NB4 (cell line): ENCODE data around the gene ACP5.

Source experiments
- MYC ChIP-seq: IDR thresholded peaks from 2 replicates; pipeline ENCODE4 v1.6.1; 2011; ENCODE audit warnings: low read depth, low read length
- POLR2A ChIP-seq: IDR thresholded peaks from 2 replicates; pipeline ENCODE4 v1.6.1; 2011; ENCODE audit warnings: mild to moderate bottlenecking; ENCODE audit not compliant: insufficient read length; ENCODE audit errors: extremely low read depth
- TF ChIP-seq, protein P1 (sequence below): IDR thresholded peaks from one replicate; pipeline ENCODE4 v1.5.1; 2012; ENCODE audit warnings: low read depth, low read length
- TF ChIP-seq, protein P2 (sequence below): IDR thresholded peaks from 2 replicates; pipeline ENCODE4 v1.6.1; 2011; ENCODE audit warnings: low read depth, low read length

DNA sequence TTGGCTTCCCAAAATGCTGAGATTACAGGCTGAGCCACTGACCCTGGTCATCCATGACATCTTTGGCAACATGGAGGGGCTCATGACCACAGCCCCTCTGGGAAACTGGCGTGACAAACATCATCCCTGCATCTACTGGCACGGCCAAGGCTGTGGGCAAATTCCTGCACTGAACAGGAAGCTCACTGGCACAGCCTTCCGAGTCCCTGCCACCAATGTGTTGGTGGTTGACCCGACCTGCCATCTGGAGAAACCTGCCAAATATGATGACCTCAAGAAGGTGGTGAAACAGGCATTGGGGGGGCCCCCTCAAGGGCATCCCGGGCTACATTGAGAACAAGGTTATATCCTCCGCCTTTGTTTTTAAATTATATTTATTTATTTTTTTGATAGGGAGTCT lies 8.9 kb upstream of the ACP5 start:
- TF ChIP-seq, protein P1, sequence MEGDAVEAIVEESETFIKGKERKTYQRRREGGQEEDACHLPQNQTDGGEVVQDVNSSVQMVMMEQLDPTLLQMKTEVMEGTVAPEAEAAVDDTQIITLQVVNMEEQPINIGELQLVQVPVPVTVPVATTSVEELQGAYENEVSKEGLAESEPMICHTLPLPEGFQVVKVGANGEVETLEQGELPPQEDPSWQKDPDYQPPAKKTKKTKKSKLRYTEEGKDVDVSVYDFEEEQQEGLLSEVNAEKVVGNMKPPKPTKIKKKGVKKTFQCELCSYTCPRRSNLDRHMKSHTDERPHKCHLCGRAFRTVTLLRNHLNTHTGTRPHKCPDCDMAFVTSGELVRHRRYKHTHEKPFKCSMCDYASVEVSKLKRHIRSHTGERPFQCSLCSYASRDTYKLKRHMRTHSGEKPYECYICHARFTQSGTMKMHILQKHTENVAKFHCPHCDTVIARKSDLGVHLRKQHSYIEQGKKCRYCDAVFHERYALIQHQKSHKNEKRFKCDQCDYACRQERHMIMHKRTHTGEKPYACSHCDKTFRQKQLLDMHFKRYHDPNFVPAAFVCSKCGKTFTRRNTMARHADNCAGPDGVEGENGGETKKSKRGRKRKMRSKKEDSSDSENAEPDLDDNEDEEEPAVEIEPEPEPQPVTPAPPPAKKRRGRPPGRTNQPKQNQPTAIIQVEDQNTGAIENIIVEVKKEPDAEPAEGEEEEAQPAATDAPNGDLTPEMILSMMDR: no peak
- TF ChIP-seq POLR2A (no peak), MYC (no peak)
- TF ChIP-seq, protein P2, sequence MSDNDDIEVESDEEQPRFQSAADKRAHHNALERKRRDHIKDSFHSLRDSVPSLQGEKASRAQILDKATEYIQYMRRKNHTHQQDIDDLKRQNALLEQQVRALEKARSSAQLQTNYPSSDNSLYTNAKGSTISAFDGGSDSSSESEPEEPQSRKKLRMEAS: no peak
